COR-L47 (cell line): Measurements from ENCODE around the gene SLMAP.

Experiments
- DNase-seq: peaks from one replicate; lab custom pipeline; 2025; lab: John Stamatoyannopoulos, UW

The SLMAP gene

GRCh38 chr3:57961828-57962447, 205.8 kb downstream of the SLMAP start:
- DNase-seq: no peak

DNA sequence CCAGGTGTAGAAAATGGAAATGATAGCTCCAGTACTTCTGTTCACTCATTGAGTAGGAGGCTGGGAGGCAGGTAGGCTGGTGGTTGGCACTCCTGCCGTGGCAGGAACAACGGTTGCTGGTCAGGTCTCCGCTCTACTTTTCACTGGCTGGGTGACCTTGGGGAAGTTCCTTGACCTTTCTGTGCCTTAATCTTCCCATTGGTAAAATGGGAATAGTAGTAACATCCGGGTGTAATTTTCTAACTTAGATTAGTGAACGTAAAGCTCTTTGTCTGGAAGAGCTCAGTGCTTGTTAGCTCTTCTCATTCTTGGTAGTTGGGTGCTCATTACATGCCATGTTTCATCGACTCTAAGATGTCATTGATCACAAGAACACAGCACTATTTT, 206.3 kb downstream of the SLMAP start:
- no peak for DNase-seq

- DNase-seq: no peak
Observed at GRCh38 chr3:57963811-57964346, 207.8 kb downstream of the SLMAP start.

- DNase-seq: no peak
Observed at GRCh38 chr3:57966829-57967228, 210.7 kb downstream of the SLMAP start.

GRCh38 chr3:57967590-57967989, 211.5 kb downstream of the SLMAP start:
- no peak for DNase-seq

- DNase-seq: no peak
Observed at GRCh38 chr3:57968501-57968900, 212.4 kb downstream of the SLMAP start.

GRCh38 chr3:57971975-57972374, 215.9 kb downstream of the SLMAP start:
- no peak for DNase-seq

DNA sequence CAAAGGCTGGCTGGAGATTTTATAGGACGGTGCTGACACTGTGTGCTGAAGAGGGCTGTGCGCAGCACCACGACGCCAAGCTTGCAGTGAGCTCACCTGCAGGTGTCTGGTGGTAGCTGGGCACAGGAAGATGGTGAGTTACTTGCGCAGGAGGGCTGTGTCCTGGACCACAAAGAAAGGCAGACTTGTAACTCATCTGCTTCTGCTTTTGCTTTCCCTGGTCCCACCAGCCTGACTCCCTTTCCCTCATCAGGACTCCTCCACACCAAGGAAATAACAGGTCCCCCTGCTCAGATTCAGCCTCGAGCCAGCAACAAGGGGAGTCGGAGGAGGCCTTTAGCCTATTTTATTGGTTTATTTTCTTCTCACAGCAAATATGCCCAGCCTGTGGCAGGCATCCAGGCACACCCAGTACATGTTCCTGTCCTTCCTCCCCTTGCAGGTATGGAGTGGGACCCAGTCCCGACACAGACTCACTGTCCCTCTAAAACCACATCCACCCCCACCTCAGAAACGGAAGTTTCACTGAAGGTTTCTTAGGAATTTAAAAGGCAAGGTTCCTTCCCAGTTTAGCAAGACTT, 216.5 kb downstream of the SLMAP start:
- DNase-seq: no peak

DNA sequence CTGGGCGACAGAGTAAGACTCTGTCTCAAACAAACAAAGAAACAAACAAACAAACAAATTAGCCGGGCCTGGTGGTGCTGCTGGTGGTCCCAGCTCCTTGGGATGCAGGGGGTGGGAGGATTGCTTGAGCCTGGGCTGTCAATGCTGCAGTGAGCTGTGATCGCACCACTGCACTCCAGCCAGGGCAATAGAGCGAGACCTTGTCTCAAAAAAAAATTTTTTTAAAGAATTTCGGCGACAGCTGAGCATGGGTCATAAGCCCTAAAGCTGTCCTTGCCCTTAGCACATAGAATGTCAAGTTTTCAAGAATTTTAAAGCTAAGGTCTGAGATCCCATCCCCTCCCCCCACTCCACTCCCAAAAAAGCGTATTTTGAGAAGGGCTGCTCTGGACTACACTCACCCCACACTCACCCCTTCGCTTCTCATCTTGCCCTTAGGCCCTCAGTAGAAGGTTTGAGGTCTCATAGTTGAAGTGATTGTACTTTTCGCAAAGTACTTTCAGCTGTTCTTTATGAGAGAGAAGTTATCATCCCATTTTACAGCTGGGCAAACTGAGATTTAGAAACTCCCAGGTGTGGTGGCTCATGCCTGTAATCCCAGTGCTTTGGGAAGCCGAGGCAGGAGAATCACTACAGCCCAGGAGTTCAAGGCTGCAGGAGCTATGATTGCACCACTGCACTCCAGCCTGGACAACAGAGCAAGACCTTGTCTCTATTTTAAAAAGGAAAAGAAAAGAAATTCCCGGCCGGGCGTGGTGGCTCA, 217.8 kb downstream of the SLMAP start:
- DNase-seq: no peak

DNA sequence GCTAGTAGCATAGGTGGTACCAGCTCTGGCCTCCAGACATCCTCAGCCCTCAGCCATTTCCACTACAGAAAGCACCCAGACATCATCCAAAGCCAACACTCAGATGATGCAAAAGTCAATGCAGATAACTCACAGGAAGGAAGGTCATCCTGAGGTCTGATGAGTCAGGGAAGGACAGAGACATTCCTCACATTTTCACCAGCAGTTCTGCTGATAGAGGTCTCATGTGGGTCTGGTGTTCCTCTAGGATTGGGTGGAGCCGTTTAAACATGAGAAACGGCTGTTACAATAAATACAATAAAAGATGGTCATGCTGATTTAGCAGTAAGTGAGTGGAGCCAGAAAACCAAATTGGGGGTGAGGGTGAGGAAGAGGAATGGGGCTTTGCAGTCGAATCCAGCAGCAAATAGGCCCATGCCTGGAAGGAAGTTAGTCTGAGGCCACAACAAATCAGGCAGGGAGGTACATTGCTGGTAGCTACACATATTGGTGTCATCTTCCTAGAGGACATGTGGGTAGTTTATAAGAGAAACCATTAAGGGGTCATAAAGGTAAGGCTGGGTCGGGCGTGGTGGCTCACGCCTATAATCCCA, 218.8 kb downstream of the SLMAP start:
- no peak for DNase-seq

GRCh38 chr3:57977818-57978235, 221.7 kb downstream of the SLMAP start:
- DNase-seq: no peak

- no peak for DNase-seq
Observed at GRCh38 chr3:57978316-57978715, 222.2 kb downstream of the SLMAP start.
